HL-60/S4 treated with phorbol 12-myristate 13-acetate at 8.2 ng/mL for 4 days and 3 days (cell line): ENCODE data around the gene RPL7A.
"Not testable (repeated sequence)": the region's sequence is repeated elsewhere in the genome, so short reads cannot be mapped to it uniquely, and the experiment has no call there.

ENCODE experiments used
- in situ Hi-C: fragments of 300-500 bp; cut with MboI; formaldehyde crosslinking; loops from 2 replicates; pipeline ENCODE4 v1.15.0; 2022; ENCODE audit warnings: low sequenced_read_pairs

The RPL7A gene

GRCh38 chr9:133327834-133328484, 20.1 kb upstream of the RPL7A start:
- in situ Hi-C loops, result no loop called here

DNA sequence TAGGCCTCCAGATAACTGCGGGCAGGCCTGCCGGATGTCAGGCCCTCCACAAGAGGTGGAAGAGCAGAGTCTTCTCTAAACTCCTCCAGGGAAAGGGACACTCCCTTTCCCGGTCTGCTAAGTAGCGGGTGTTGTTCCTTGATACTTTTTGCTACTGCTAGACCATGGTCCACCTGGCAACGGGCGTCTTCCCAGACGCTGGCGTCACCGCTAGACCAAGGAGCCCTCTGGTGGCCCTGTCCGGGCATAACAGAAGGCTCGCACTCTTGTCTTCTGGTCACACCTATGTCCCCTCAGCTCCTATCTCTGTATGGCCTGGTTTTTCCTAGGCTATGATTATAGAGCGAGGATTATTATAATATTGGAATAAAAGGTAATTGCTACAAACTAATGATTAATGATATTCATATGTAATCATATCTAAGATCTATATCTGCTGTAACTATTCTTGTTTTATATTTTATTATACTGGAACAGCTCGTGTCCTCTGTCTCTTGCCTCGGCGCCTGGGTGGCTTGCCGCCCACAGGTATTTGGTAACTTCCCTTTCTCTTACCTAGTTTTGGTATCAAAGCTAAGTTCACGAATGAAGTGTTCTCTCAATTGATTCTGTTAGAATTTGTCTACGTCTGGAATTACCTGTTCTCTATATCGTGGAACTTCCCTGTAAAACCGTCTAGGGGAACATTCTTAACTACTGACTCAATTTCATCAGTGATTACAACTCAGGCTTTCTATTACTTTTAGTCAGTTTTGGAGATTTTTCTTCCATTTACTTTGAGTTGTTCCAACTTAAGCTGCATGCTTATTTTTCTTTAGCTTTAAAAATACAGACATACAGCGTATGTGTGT, 18.5 kb upstream of the RPL7A start:
- in situ Hi-C loops, result not testable (repeated sequence)

GRCh38 chr9:133331221-133331620, 16.8 kb upstream of the RPL7A start:
- in situ Hi-C loops, result no loop called here

- in situ Hi-C loops, result no loop called here
Observed at GRCh38 chr9:133331641-133332380, 16.2 kb upstream of the RPL7A start.

GRCh38 chr9:133332381-133332730, 15.7 kb upstream of the RPL7A start:
- in situ Hi-C loops, result no loop called here

GRCh38 chr9:133333011-133333410, 15.0 kb upstream of the RPL7A start:
- in situ Hi-C loops, result no loop called here

GRCh38 chr9:133333566-133333965, 14.5 kb upstream of the RPL7A start:
- in situ Hi-C loops, result no loop called here

- in situ Hi-C loops, result no loop called here
Observed at GRCh38 chr9:133334161-133334560, 13.9 kb upstream of the RPL7A start.

- in situ Hi-C loops, result not testable (repeated sequence)
Observed at GRCh38 chr9:133334888-133335287, 13.1 kb upstream of the RPL7A start.

- in situ Hi-C loops, result no loop called here
Observed at GRCh38 chr9:133335924-133336811, 11.8 kb upstream of the RPL7A start, which contains the start of gene SURF6. TSS of gene SURF6 (minus strand) at chr9:133336188. CDS start at chr9:133336132, 56 bp downstream.

GRCh38 chr9:133339641-133340040, 8.4 kb upstream of the RPL7A start:
- in situ Hi-C loops, result no loop called here

GRCh38 chr9:133340256-133340655, 7.8 kb upstream of the RPL7A start:
- in situ Hi-C loops, result no loop called here

DNA sequence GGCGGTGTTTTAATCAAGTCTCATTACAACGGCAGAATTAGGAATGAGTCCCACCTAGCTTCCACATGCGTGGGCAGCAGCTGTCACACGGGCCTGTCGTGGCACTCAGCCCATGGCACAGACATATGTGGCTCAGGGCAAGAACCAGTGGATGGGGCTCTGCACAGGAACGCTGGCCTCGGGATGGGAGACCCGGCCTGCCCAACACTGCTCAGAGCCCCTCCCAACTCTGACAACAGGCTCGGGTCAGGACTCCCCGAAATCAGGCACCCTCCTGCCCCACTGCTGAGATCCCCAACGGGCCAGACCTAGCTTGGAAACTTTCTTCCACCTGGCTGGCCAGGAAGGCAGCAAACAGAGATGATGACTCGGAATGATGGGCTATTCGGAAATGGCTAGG, 7.1 kb upstream of the RPL7A start:
- in situ Hi-C loops, result no loop called here

- in situ Hi-C loops, result no loop called here
Observed at GRCh38 chr9:133341369-133342068, 6.5 kb upstream of the RPL7A start.

DNA sequence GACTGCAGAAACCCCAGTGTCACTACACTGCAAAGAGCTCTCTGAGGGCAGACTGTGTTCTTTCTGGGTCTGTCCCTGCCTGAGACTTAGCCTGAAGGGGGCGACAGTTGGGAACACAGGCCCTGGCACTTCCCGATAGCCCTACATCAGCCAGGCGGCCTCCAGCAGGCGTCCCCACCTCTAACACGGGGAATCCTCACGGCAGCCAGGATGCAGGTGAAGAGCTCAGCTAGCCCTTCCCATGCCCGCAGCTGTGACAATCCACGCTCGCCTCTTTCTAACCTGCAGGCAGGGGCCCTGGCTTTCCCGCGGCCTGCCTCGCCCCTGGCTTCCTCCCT, 6.0 kb upstream of the RPL7A start:
- in situ Hi-C loops, result no loop called here

- in situ Hi-C loops, result no loop called here
Observed at GRCh38 chr9:133342570-133342969, 5.4 kb upstream of the RPL7A start.

- in situ Hi-C loops, result no loop called here
Observed at GRCh38 chr9:133344071-133344470, 3.9 kb upstream of the RPL7A start.

DNA sequence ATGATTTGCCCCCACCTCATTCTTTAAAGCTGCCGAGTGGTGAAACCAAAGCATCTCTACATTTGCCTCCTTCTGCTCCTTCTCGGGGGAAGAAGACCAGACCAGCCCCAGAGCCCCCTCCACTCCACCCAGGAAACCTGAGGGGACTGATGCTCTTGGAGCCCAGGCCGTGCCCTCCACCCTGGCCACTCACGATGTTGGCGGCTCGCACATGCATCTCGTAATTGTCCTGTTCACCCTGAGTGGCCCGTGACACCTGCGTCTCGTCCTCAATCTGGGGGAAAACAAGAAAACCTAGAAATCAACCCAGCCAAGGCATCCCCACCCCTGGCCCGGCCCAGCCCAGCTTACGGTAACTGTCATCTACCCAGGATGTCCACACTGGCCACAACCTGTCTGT, 3.0 kb upstream of the RPL7A start:
- in situ Hi-C loops, result no loop called here

- in situ Hi-C loops, result no loop called here
Observed at GRCh38 chr9:133345596-133345995, 2.4 kb upstream of the RPL7A start.
